ENCODE measurements around the gene CDH8. TPM values are rescaled to one million over a fixed set of nuclear protein-coding genes. Genes with fewer than 3 reads are reported as not detected.

Gene CDH8
- total and polyA plus RNA-seq, 9 donors, result 0.42 to 2.9 (median 1.5) TPM

GRCh38 chr16:61644736-61645135 is 391.5 kb downstream of the CDH8 start:
- no peaks in the 10 kb centered on the region for H3K27me3 ChIP-seq
- no peak for DNase-seq
- no peaks in the 10 kb centered on the region for H3K4me1 ChIP-seq (ENCODE audit: insufficient read depth)
- no peaks in the 10 kb centered on the region for H3K9me3 ChIP-seq
- H3K4me3 ChIP-seq, result no peak overlapping the region
- TF ChIP-seq CTCF (IDR thresholded peaks at IDR 0.05) (no peak), EP300 (IDR thresholded peaks at IDR 0.05) (no peak), POLR2A (IDR thresholded peaks at IDR 0.05) (no peak)
- intact Hi-C loops (cut with DNase I), result no loop called here
- 20 to 34% (median 25%) methylated on average over 3 of the region's 3 CpGs for WGBS, 3 donors
- no peak overlapping the region for H3K27ac ChIP-seq
- H3K36me3 ChIP-seq, result no peaks in the 10 kb centered on the region

- Histone ChIP-seq H3K4me1 (ENCODE audit: insufficient read depth) (no peaks in the 10 kb centered on the region), H3K9me3 (no peaks in the 10 kb centered on the region), H3K27ac (no peak overlapping the region), H3K36me3 (no peaks in the 10 kb centered on the region), H3K27me3 (no peaks in the 10 kb centered on the region), H3K4me3 (no peak overlapping the region)
- intact Hi-C loops (cut with DNase I), result no loop called here
- no peak for DNase-seq
- 34 to 49% (median 41%) methylated on average over 5 of the region's 5 CpGs for WGBS, 3 donors
- TF ChIP-seq POLR2A (IDR thresholded peaks at IDR 0.05) (no peak), EP300 (IDR thresholded peaks at IDR 0.05) (no peak), CTCF (IDR thresholded peaks at IDR 0.05) (no peak)
These were observed 418.9 kb downstream of the CDH8 start for GRCh38 chr16:61617219-61617783.

- Histone ChIP-seq H3K27ac (no peak overlapping the region), H3K36me3 (no peaks in the 10 kb centered on the region), H3K4me3 (no peak overlapping the region), H3K27me3 (no peaks in the 10 kb centered on the region), H3K4me1 (ENCODE audit: insufficient read depth) (no peaks in the 10 kb centered on the region), H3K9me3 (no peaks in the 10 kb centered on the region)
- intact Hi-C loops (cut with DNase I), result no loop called here
- WGBS, 3 donors, result 80 to 87% (median 80%) methylated on average over 2 of the region's 2 CpGs
- TF ChIP-seq POLR2A (IDR thresholded peaks at IDR 0.05), result no peak
- TF ChIP-seq EP300 (IDR thresholded peaks at IDR 0.05), result no peak
- TF ChIP-seq CTCF (IDR thresholded peaks at IDR 0.05), result no peak
- DNase-seq, result no peak
These were observed 420.1 kb downstream of the CDH8 start for GRCh38 chr16:61616088-61616487.

- H3K4me3 ChIP-seq, result no peak overlapping the region
- intact Hi-C loops (cut with DNase I), result no loop called here
- H3K9me3 ChIP-seq, result no peaks in the 10 kb centered on the region
- no peaks in the 10 kb centered on the region for H3K4me1 ChIP-seq (ENCODE audit: insufficient read depth)
- WGBS, 3 donors, result 72 to 86% (median 73%) methylated on average over 4 of the region's 4 CpGs
- DNase-seq, result no peak
- no peak overlapping the region for H3K27ac ChIP-seq
- no peaks in the 10 kb centered on the region for H3K27me3 ChIP-seq
- H3K36me3 ChIP-seq, result no peaks in the 10 kb centered on the region
- no peak for TF ChIP-seq POLR2A (IDR thresholded peaks at IDR 0.05)
- TF ChIP-seq EP300 (IDR thresholded peaks at IDR 0.05), result no peak
- TF ChIP-seq CTCF (IDR thresholded peaks at IDR 0.05), result no peak
These were observed 424.3 kb downstream of the CDH8 start for GRCh38 chr16:61611847-61612491.
